ENCODE results near the gene POLR2I.
"Not testable (repeated sequence)": the region's sequence is repeated elsewhere in the genome, so short reads cannot be mapped to it uniquely, and the experiment has no call there.

DNA sequence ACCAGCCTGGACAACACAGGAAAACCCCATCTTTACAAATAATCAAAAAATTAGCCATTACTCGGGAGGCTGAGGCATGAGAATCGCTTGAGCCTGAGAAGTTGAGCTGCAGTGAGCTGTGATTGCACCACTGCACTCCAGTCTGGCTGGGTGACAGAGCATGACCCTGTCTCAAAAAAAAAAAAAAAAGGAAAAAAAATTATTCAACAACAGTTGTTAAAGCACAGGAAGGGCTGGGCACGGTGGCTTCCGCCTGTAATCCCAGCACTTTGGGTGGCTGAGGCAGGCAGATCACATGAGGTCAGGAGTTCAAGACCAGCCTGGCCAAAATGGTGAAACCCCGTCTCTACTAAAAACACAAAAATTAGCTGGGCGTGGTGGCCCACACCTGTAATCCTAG is 16.5 kb upstream of the POLR2I start:
- TF ChIP-seq, protein P1, sequence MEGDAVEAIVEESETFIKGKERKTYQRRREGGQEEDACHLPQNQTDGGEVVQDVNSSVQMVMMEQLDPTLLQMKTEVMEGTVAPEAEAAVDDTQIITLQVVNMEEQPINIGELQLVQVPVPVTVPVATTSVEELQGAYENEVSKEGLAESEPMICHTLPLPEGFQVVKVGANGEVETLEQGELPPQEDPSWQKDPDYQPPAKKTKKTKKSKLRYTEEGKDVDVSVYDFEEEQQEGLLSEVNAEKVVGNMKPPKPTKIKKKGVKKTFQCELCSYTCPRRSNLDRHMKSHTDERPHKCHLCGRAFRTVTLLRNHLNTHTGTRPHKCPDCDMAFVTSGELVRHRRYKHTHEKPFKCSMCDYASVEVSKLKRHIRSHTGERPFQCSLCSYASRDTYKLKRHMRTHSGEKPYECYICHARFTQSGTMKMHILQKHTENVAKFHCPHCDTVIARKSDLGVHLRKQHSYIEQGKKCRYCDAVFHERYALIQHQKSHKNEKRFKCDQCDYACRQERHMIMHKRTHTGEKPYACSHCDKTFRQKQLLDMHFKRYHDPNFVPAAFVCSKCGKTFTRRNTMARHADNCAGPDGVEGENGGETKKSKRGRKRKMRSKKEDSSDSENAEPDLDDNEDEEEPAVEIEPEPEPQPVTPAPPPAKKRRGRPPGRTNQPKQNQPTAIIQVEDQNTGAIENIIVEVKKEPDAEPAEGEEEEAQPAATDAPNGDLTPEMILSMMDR (IDR thresholded peaks at IDR 0.05) = not testable (repeated sequence)
- not testable (repeated sequence) for TF ChIP-seq EZH2 (IDR thresholded peaks at IDR 0.05)
